ENCODE data around the gene CHRNE. TPM values are rescaled to one million over a fixed set of nuclear protein-coding genes. Genes with fewer than 3 reads are reported as not detected.

The CHRNE gene
- total and polyA plus RNA-seq, 2 of the 8 experiments (the other 6 are each of a cell fraction or from before 2014, with no cell fraction given) = 0.15 to 0.33 TPM

GRCh38 chr17:4902540-4902939, 358 bp downstream of the CHRNE start:
- ChIA-PET CTCF (ENCODE audit: partially characterized antibody) (interaction anchor here (0.6 to 4.4 kb wide), 12 partner anchors 10 to 336 kb away, joined by 3 to 23 read pairs (median 3); partner anchors contain the start of gene CAMTA2), POLR2A (ENCODE audit: partially characterized antibody) (interaction anchor here (0.8 to 6.4 kb wide), 3 partner anchors 35 to 194 kb away, joined by 3 to 49 read pairs (median 6); partner anchors contain the start of genes RNF167 and SLC25A11)
- Histone ChIP-seq H3K18ac (ENCODE audit: extremely low read depth, low read length) (no peak overlapping the region), H3K56ac (replicated peaks; ENCODE audit: insufficient read length, low read depth, low read length) (no peak overlapping the region), H2BK15ac (ENCODE audit: low read length) (no peak overlapping the region; the same call in 1 of the 2 replicates), H4K5ac (ENCODE audit: insufficient read length, low read depth, low read length) (no peak overlapping the region), H2BK12ac (ENCODE audit: low read depth, low read length) (no peak overlapping the region), H3K14ac (ENCODE audit: insufficient read length) (no peak overlapping the region), H3K27ac (ENCODE audit: low read depth, low read length) (no peak overlapping the region), H3K79me1 (ENCODE audit: low read depth, low read length) (no peaks in the 10 kb centered on the region), H3K36me3 (ENCODE audit: control insufficient read depth in 2 of 4, insufficient read depth in 4 of 4, low read length in 3 of 4) (no peaks in the 10 kb centered on the region; a peak in 1 of 8 replicates), H3K4me1 (replicated peaks in 1 of 4; ENCODE audit: control insufficient read depth in 3 of 4, insufficient read depth in 4 of 4, low read length in 3 of 4) (peaks cover 0 to 13% (median 4%) of the 10 kb centered on the region in 4 experiments; a peak in 6 of 7 replicates), H3K9ac (replicated peaks in 1 of 4; ENCODE audit: extremely low read depth in 1 of 4, low read depth in 3 of 4, low read length in 3 of 4) (no peak overlapping the region), H3K27me3 (replicated peaks in 1 of 4; ENCODE audit: control insufficient read depth in 3 of 4, extremely low read depth in 1 of 4, insufficient read depth in 3 of 4, low read length in 3 of 4) (0 out of 7 replicates have a peak, but pooled peaks cover 0 to 2% (median 0%) of the 10 kb centered on the region in 4 experiments), H3K23ac (ENCODE audit: insufficient read length) (no peak overlapping the region), H3K4me2 (ENCODE audit: insufficient read depth in 1 of 2, low read depth in 2 of 2, low read length in 2 of 2) (no peak overlapping the region; a peak in 1 of 4 replicates), H3K9me3 (ENCODE audit: insufficient read depth in 2 of 2, low read depth in 1 of 2, low read length in 1 of 2) (no peaks in the 10 kb centered on the region), H4K91ac (replicated peaks; ENCODE audit: insufficient read length, low read length) (no peak overlapping the region), H3K23me2 (ENCODE audit: low read depth, low read length) (peaks cover 3% of the 10 kb centered on the region; the same call in 1 of the 2 replicates), H3K4me3 (ENCODE audit: extremely low read depth in 1 of 4, insufficient read depth in 2 of 4, low read depth in 3 of 4, low read length in 4 of 4) (no peak overlapping the region), H2BK20ac (ENCODE audit: low read length) (no peak overlapping the region), H2AFZ (ENCODE audit: low read length) (no peak overlapping the region), H3K79me2 (ENCODE audit: control insufficient read depth in 1 of 2, insufficient read depth in 2 of 2, low read length in 2 of 2) (no peaks in the 10 kb centered on the region), H2AK5ac (ENCODE audit: low read depth, low read length) (no peak overlapping the region), H2BK5ac (ENCODE audit: low read depth, low read length) (no peak overlapping the region), H4K8ac (ENCODE audit: extremely low read depth, insufficient read depth, low read length) (no peak overlapping the region), H2BK120ac (replicated peaks; ENCODE audit: low read depth, low read length) (no peak overlapping the region), H4K20me1 (replicated peaks in 1 of 2; ENCODE audit: control insufficient read depth in 1 of 2, insufficient read depth in 2 of 2, low read length in 2 of 2) (no peaks in the 10 kb centered on the region), H3K4ac (replicated peaks; ENCODE audit: insufficient read length, low read depth, low read length) (no peak overlapping the region)
- DNase-seq (ENCODE audit: low read depth in 1 of 2, low spot score in 2 of 2) (no peak), FAIRE-seq (no peak)
- 87% methylated on average over 8 of the region's 8 CpGs; no CpG with 5 or more reads in 1 of the 2 experiments for WGBS, 2 experiments (ENCODE audit: extremely low coverage in 1 of 2, insufficient coverage in 1 of 2, insufficient read length in 1 of 2, insufficient replicate concordance in 2 of 2, low coverage in 1 of 2, low lambda C conversion rate in 2 of 2, missing lambda C conversion rate in 1 of 2)
- no peak for TF ChIP-seq CHD2 (IDR thresholded peaks at IDR 0.05; ENCODE audit: low read length)
- no peak for TF ChIP-seq EP300 (IDR thresholded peaks at IDR 0.05; ENCODE audit: borderline replicate concordance in 1 of 2, low read depth in 2 of 2, low read length in 2 of 2)
- TF ChIP-seq ZNF274 (IDR thresholded peaks at IDR 0.05; ENCODE audit: borderline replicate concordance, extremely low read depth, low read length) = no peak
- TF ChIP-seq POLR2AphosphoS5 (IDR thresholded peaks at IDR 0.05; ENCODE audit: low read depth, low read length) = no peak
- TF ChIP-seq SP4 (IDR thresholded peaks at IDR 0.05; ENCODE audit: low read length) = no peak
- no peak for TF ChIP-seq GTF2F1 (IDR thresholded peaks at IDR 0.05; ENCODE audit: borderline replicate concordance, low read depth, low read length)
- no peak for TF ChIP-seq HDAC2 (IDR thresholded peaks at IDR 0.05; ENCODE audit: borderline replicate concordance in 1 of 2, low read depth in 2 of 2, low read length in 2 of 2)
- no peak for TF ChIP-seq JUN (IDR thresholded peaks at IDR 0.05; ENCODE audit: low read depth, low read length)
- TF ChIP-seq SP1 (IDR thresholded peaks at IDR 0.05; ENCODE audit: low read depth, low read length) = no peak
- TF ChIP-seq YY1 (IDR thresholded peaks at IDR 0.05; ENCODE audit: low read depth, low read length) = no peak
- TF ChIP-seq POLR2A (IDR thresholded peaks at IDR 0.05; ENCODE audit: control extremely low read depth in 1 of 2, low read depth in 2 of 2, low read length in 2 of 2) = no peak
- no peak for TF ChIP-seq JUND (IDR thresholded peaks at IDR 0.05; ENCODE audit: low read length)
- TF ChIP-seq HDAC6 (IDR thresholded peaks at IDR 0.05; ENCODE audit: low read depth, low read length) = no peak

Measured in H1 (cell line).